A673 (cell line): ENCODE results near the gene STAC3. TPM values are rescaled to one million over a fixed set of nuclear protein-coding genes. Genes with fewer than 3 reads are reported as not detected.

ENCODE experiments used
- BruUV-seq: library from RNA; stranded (reverse); fragments of 400-500 nt; replicated peaks from 2 replicates; lab custom pipeline; 2021; lab: Mats Ljungman, UMichigan
- CTCF ChIA-PET: fragments of 300-600 bp; sonication (Branson Sonifier 250); formaldehyde crosslinking; loops from one replicate; lab custom pipeline; 2022; ENCODE audit warnings: antibody characterized with exemption; lab: Charles Lee
- POLR2A ChIA-PET: fragments of 300-600 bp; sonication (Branson Sonifier 250); formaldehyde crosslinking; loops from one replicate; lab custom pipeline; 2022; ENCODE audit warnings: antibody characterized with exemption; ENCODE audit not compliant: low non-redundant PET; lab: Charles Lee
- DNase-seq: peaks from one replicate; pipeline ENCODE4 v3.0.0-alpha.2; 2015; ENCODE audit warnings: low spot score
- H3K27ac ChIP-seq: fragments of 200-600 bp; sonication (generic); 2 replicates; pipeline ENCODE4 v1.5.1; 2016; ENCODE audit warnings: mixed run types, low read depth, mild to moderate bottlenecking, mixed read lengths, antibody characterized with exemption, low read length; ENCODE audit not compliant: poor library complexity, severe bottlenecking
- H3K27me3 ChIP-seq: fragments of 200-600 bp; sonication (generic); replicated peaks from 2 replicates; pipeline ENCODE4 v1.6.1; 2017; ENCODE audit warnings: mixed run types, low read depth, mild to moderate bottlenecking, mixed read lengths, antibody characterized with exemption, low read length; ENCODE audit not compliant: insufficient read depth, poor library complexity
- H3K36me3 ChIP-seq: fragments of 200-600 bp; sonication (generic); 2 replicates; pipeline ENCODE4 v1.6.1; 2016; ENCODE audit warnings: mixed run types, mild to moderate bottlenecking, mixed read lengths, antibody characterized with exemption, low read length; ENCODE audit not compliant: insufficient read depth, poor library complexity, severe bottlenecking
- H3K4me1 ChIP-seq: fragments of 200-600 bp; sonication (generic); 2 replicates; pipeline ENCODE4 v1.6.1; 2017; ENCODE audit warnings: mixed run types, mild to moderate bottlenecking, mixed read lengths, antibody characterized with exemption, low read length; ENCODE audit not compliant: insufficient read depth, poor library complexity, severe bottlenecking
- H3K4me3 ChIP-seq: fragments of 200-600 bp; sonication (generic); 2 replicates; pipeline ENCODE4 v1.5.1; 2016; ENCODE audit warnings: low read depth, mixed run types, mild to moderate bottlenecking, mixed read lengths, low read length; ENCODE audit not compliant: poor library complexity, severe bottlenecking
- H3K9me3 ChIP-seq: fragments of 200-600 bp; sonication (generic); 2 replicates; pipeline ENCODE4 v1.6.1; 2016; ENCODE audit warnings: mixed run types, low read depth, mild to moderate bottlenecking, mixed read lengths, antibody characterized with exemption, low read length; ENCODE audit not compliant: poor library complexity, severe bottlenecking
- CTCF ChIP-seq: fragments of 300-800, 200-600 bp; sonication (generic); conservative IDR thresholded peaks from 2 replicates; pipeline ENCODE4 v1.5.1; 2017; ENCODE audit warnings: low read depth, mild to moderate bottlenecking, antibody characterized with exemption, low read length, moderate library complexity, mixed read lengths
- EZH2 ChIP-seq: fragments of 200-600 bp; sonication (generic); IDR thresholded peaks from 2 replicates; pipeline ENCODE4 v1.6.1; 2017; ENCODE audit warnings: borderline replicate concordance, low read depth, mild to moderate bottlenecking, mixed read lengths, antibody characterized with exemption, low read length; ENCODE audit not compliant: poor library complexity, severe bottlenecking
- intact Hi-C: fragments of 100-400 bp; cut with micrococcal nuclease; formaldehyde crosslinking; loops from one replicate; pipeline ENCODE4 v1.10.0; 2022; ENCODE audit not compliant: unreplicated experiment
- total RNA-seq: library from RNA; stranded (reverse); gene quantifications from 2 replicates; pipeline ENCODE4 v1.2.3, GENCODE V29; 2021

Gene STAC3
- total RNA-seq, 1 experiment from 2014 or later: 7.0 TPM

GRCh38 chr12:57201219-57201618 lies 49.8 kb downstream of the STAC3 start:
- ChIA-PET POLR2A (no interaction called here), CTCF (no interaction called here)
- no peak for DNase-seq
- intact Hi-C loops: no loop called here
- H3K27ac ChIP-seq: no peak overlapping the region
- H3K36me3 ChIP-seq: peaks cover 9% of the 10 kb centered on the region
- H3K9me3 ChIP-seq: no peaks in the 10 kb centered on the region
- H3K4me1 ChIP-seq: no peaks in the 10 kb centered on the region
- H3K27me3 ChIP-seq: no peaks in the 10 kb centered on the region
- no TSS peak for BruUV-seq
- TF ChIP-seq EZH2 (no peak), CTCF (no peak)
- no peak overlapping the region for H3K4me3 ChIP-seq

GRCh38 chr12:57200497-57200896 lies 50.5 kb downstream of the STAC3 start:
- POLR2A ChIA-PET: no interaction called here

GRCh38 chr12:57199191-57199590 lies 51.8 kb downstream of the STAC3 start:
- POLR2A ChIA-PET: no interaction called here
- intact Hi-C loops: no loop called here

More at GRCh38 chr12:57200497-57200896, 50.5 kb downstream of the STAC3 start:
- H3K4me1 ChIP-seq: no peaks in the 10 kb centered on the region
- H3K27ac ChIP-seq: no peak overlapping the region
- DNase-seq: no peak
- CTCF ChIA-PET: no interaction called here
- H3K9me3 ChIP-seq: no peaks in the 10 kb centered on the region
- TF ChIP-seq CTCF (no peak), EZH2 (no peak)
- BruUV-seq: no TSS peak
- intact Hi-C loops: no loop called here
- H3K27me3 ChIP-seq: no peaks in the 10 kb centered on the region
- H3K36me3 ChIP-seq: peaks cover 9% of the 10 kb centered on the region
- H3K4me3 ChIP-seq: no peak overlapping the region

More at GRCh38 chr12:57199191-57199590, 51.8 kb downstream of the STAC3 start:
- H3K4me3 ChIP-seq: no peak overlapping the region
- no peak overlapping the region for H3K27ac ChIP-seq
- TF ChIP-seq CTCF: no peak
- no peak for TF ChIP-seq EZH2
- H3K27me3 ChIP-seq: no peaks in the 10 kb centered on the region
- CTCF ChIA-PET: no interaction called here
- no peaks in the 10 kb centered on the region for H3K9me3 ChIP-seq
- H3K4me1 ChIP-seq: no peaks in the 10 kb centered on the region
- DNase-seq: no peak
- H3K36me3 ChIP-seq: peaks cover 12% of the 10 kb centered on the region
- BruUV-seq: no TSS peak
